HS-5 (cell line): Measurements from ENCODE around the gene FXYD7.
"Not testable (repeated sequence)": the region's sequence is repeated elsewhere in the genome, so short reads cannot be mapped to it uniquely, and the experiment has no call there.

Source experiments
- DNase-seq: peaks from one replicate; pipeline ENCODE4 v3.0.0-alpha.2; 2012; ENCODE audit warnings: low read depth

Gene FXYD7

GRCh38 chr19:35165200-35166058, 22.4 kb downstream of the FXYD7 start:
- DNase-seq: no peak

GRCh38 chr19:35166100-35167063, 23.3 kb downstream of the FXYD7 start:
- DNase-seq: no peak

GRCh38 chr19:35167251-35168119, 24.4 kb downstream of the FXYD7 start:
- DNase-seq: no peak

GRCh38 chr19:35168196-35168595, 25.1 kb downstream of the FXYD7 start:
- DNase-seq: no peak

- no peak for DNase-seq
Measured at GRCh38 chr19:35169221-35169995, 26.4 kb downstream of the FXYD7 start.

- DNase-seq: no peak
Measured at GRCh38 chr19:35170359-35171061, 27.5 kb downstream of the FXYD7 start.

GRCh38 chr19:35171730-35172129, 28.7 kb downstream of the FXYD7 start:
- no peak for DNase-seq

- DNase-seq: no peak
Measured at GRCh38 chr19:35174226-35174625, 31.2 kb downstream of the FXYD7 start.

- no peak for DNase-seq
Measured at GRCh38 chr19:35176181-35176570, 33.1 kb downstream of the FXYD7 start.

GRCh38 chr19:35177377-35178274, 34.6 kb downstream of the FXYD7 start:
- no peak for DNase-seq

GRCh38 chr19:35178701-35179100, 35.6 kb downstream of the FXYD7 start:
- DNase-seq: no peak

GRCh38 chr19:35179830-35180229, 36.8 kb downstream of the FXYD7 start:
- no peak for DNase-seq

GRCh38 chr19:35181387-35181786, 38.3 kb downstream of the FXYD7 start:
- DNase-seq: no peak

GRCh38 chr19:35184267-35184666, 41.2 kb downstream of the FXYD7 start:
- DNase-seq: no peak

GRCh38 chr19:35184884-35185283, 41.8 kb downstream of the FXYD7 start:
- no peak for DNase-seq

- DNase-seq: no peak
Measured at GRCh38 chr19:35194012-35194984, 51.2 kb downstream of the FXYD7 start.

- no peak for DNase-seq
Measured at GRCh38 chr19:35195830-35196229, 52.8 kb downstream of the FXYD7 start.

- not testable (repeated sequence) for DNase-seq
Measured at GRCh38 chr19:35196861-35197260, 53.8 kb downstream of the FXYD7 start.
